Psoas muscle (tissue), 8 donors: ENCODE results near the gene SPSB2. TPM values are rescaled to one million over a fixed set of nuclear protein-coding genes. Genes with fewer than 3 reads are reported as not detected.

Experiments
- ATAC-seq, 4 donors: fragments of 200-7000 bp; cut with Tn5 transposase; one replicate each; pipeline ENCODE4 v1.9.1; 2020; ENCODE audit warnings: moderate library complexity in 3 of 4, mild to moderate bottlenecking in 2 of 4
- DNase-seq, 2 donors: peaks; one replicate each; pipeline ENCODE4 v3.0.0-alpha.2; 2020
- H3K27ac ChIP-seq: fragments of 200-600 bp; one replicate; pipeline ENCODE4 v1.8.0; 2022
- H3K27me3 ChIP-seq, 3 donors: fragments of 200-600 bp in 1 of 3; one replicate each; pipeline versions ENCODE4 v1.6.1 to v1.8.0; 2013 to 2022; ENCODE audit warnings: low read length in 2 of 3, mild to moderate bottlenecking in 2 of 3, moderate library complexity in 1 of 3; ENCODE audit not compliant: insufficient read depth in 3 of 3
- H3K36me3 ChIP-seq, 2 donors: fragments of 200-600 bp in 1 of 2; one replicate each; pipeline versions ENCODE4 v1.6.1 to v1.8.0; 2013 to 2022; ENCODE audit warnings: low read depth in 1 of 2, mild to moderate bottlenecking in 1 of 2, moderate library complexity in 1 of 2; ENCODE audit not compliant: insufficient read depth in 1 of 2
- H3K4me1 ChIP-seq: fragments of 200-600 bp; one replicate; pipeline ENCODE4 v1.8.0; 2022
- H3K4me3 ChIP-seq: fragments of 200-600 bp; one replicate; pipeline ENCODE4 v1.8.0; 2022; ENCODE audit warnings: mild to moderate bottlenecking
- H3K9me3 ChIP-seq: fragments of 200-600 bp; one replicate; pipeline ENCODE4 v1.8.0; 2022
- WGBS, 3 donors: extraction: QIAGEN DNeasy Blood & Tissue Kit; methylation state at CpG; one replicate each; pipeline versions ENCODE4 v1.1.6 to v1.1.7; 2013; 5-methylcytosine and 5-hydroxymethylcytosine counted together
- intact Hi-C, 2 donors: fragments of 100-400 bp; cut with DNase I; formaldehyde crosslinking; loops; one replicate each; pipeline versions ENCODE4 v1.11.0 to v1.14.2; 2022
- polyA plus RNA-seq, 3 donors: library from polyadenylated mRNA; stranded (reverse); fragments of 200-250 nt; gene quantifications; one replicate each; pipeline ENCODE4 v1.2.3, GENCODE V29; 2013
- total RNA-seq, 4 donors: library from RNA; stranded (reverse); fragmentation: NEBNext Ultra II Directional in 2 of 4; extraction: Animal tissue kit (Norgen Biotek cat#: 25700) in 2 of 4; gene quantifications; one replicate each; pipeline versions ENCODE4 v1.2.1 to v1.2.4, GENCODE V29; 2021 to 2023
- TF ChIP-seq, protein P1 (sequence below): fragments of 200-600 bp; IDR thresholded peaks from one replicate; pipeline ENCODE4 v1.8.0; 2022; ENCODE audit warnings: antibody characterized with exemption
- donor health status: healthy with polysubstance abuse.
- donor health status: DM: no; HTN: no; CAD: no; lungs with moderate emphysema.
- donor health status: Bipolar disorder and iron deficiency.
- donor health status: healthy.
- donor health status: DM: yes; HTN: yes; CAD: no.
- donor health status: DM: no; HTN: no; CAD: no.
- donor health status: DM: no; HTN: no; CAD: no.
- donor health status: DM: yes; HTN: yes; CAD: no.

The SPSB2 gene
- total and polyA plus RNA-seq, 7 donors: 2.4 to 10.2 (median 4.3) TPM

DNA sequence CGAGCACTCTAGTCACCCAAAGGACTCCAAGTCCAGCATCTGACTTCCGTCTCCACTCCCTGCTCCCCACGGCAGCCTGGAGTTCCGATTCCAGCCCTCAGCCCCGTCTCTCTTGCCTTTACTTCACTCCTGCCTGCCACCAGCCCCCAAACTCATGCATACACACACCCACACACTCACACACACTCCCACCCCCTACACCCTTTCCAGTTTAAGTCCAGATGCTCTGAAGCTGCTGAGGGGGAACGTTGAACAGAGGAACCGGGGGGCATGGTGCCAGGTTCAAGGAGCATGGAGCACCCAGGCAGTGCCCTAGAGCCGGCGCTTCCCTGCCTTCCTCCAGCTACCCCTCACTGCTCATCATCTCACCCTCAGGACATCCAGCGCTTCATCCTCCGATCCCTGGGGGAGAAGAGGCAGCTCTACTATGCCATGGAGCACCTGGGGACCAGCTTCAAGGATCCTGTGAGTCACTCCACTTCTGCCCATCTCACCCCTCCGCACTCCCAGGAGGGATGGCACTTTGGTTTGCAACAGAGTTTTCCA, 41.6 kb downstream of the SPSB2 start:
- intact Hi-C loops: no loop called here
- TF ChIP-seq, protein P1, sequence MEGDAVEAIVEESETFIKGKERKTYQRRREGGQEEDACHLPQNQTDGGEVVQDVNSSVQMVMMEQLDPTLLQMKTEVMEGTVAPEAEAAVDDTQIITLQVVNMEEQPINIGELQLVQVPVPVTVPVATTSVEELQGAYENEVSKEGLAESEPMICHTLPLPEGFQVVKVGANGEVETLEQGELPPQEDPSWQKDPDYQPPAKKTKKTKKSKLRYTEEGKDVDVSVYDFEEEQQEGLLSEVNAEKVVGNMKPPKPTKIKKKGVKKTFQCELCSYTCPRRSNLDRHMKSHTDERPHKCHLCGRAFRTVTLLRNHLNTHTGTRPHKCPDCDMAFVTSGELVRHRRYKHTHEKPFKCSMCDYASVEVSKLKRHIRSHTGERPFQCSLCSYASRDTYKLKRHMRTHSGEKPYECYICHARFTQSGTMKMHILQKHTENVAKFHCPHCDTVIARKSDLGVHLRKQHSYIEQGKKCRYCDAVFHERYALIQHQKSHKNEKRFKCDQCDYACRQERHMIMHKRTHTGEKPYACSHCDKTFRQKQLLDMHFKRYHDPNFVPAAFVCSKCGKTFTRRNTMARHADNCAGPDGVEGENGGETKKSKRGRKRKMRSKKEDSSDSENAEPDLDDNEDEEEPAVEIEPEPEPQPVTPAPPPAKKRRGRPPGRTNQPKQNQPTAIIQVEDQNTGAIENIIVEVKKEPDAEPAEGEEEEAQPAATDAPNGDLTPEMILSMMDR: no peak
- Histone ChIP-seq H3K4me1 (no peaks in the 10 kb centered on the region), H3K36me3 (peaks cover 0 to 2% of the 10 kb centered on the region in 2 donors), H3K27ac (no peak overlapping the region), H3K27me3 (peaks cover 0 to 25% (median 6%) of the 10 kb centered on the region in 3 donors), H3K4me3 (no peak overlapping the region), H3K9me3 (no peaks in the 10 kb centered on the region)
- 84 to 85% (median 84%) methylated on average over 12 of the region's 12 CpGs for WGBS, 3 donors
- ATAC-seq (no peak), DNase-seq (peak in 1 of 2 donors; percentile 23)

DNA sequence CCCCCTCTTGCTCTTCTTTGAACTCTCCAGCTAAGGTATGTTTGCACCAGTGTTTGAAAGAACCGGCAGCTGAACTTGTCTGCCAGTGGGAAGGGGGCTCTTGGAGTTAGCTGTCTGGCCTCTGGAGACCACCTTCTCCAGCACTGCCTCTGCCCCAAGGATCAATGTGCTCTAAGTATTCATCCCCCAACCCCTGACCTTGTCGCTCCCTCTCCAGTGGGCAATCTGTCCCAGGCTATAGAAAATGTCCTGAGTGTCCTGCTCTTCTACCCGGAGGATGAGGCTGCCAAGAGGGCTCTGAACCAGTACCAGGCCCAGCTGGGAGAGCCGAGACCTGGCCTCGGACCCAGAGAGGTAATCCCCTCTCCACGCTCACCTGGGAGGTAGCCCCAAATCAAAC, 42.1 kb downstream of the SPSB2 start:
- 84 to 94% (median 84%) methylated on average over 6 of the region's 6 CpGs for WGBS, 3 donors
- no peaks in the 10 kb centered on the region for H3K9me3 ChIP-seq
- H3K36me3 ChIP-seq: peaks cover 0 to 2% of the 10 kb centered on the region in 2 donors
- TF ChIP-seq, protein P1: no peak
- DNase-seq (no peak), ATAC-seq (no peak)
- no peaks in the 10 kb centered on the region for H3K4me1 ChIP-seq
- no peak overlapping the region for H3K27ac ChIP-seq
- peaks cover 0 to 31% (median 6%) of the 10 kb centered on the region in 3 donors for H3K27me3 ChIP-seq
- H3K4me3 ChIP-seq: no peak overlapping the region
- intact Hi-C loops: no loop called here

DNA sequence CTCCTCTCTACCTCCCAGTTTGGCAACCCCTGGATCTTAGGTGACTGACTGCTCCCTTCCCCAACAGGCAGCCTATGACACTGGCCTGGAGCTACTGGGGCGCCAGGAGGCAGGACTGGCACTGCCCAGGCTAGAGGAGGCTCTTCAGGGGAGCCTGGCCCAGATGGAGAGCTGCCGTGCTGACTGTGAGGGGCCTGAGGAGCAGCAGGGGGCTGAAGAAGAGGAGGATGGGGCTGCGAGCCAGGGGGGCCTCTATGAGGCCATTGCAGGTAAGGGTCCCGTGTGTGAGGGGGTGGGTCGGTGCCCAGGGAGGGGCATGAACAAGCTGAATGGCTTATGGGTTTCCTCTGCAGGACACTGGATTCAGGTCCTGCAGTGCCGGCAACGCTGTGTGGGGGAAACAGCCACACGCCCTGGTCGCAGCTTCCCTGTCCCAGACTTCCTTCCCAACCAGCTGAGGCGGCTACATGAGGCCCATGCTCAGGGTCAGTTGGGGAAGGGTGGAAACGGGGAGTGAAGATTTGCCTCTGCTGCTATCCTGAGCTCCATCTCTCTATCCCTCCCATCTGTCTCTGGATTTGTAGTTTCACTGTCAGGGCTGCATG, 42.7 kb downstream of the SPSB2 start:
- peaks cover 0 to 37% (median 6%) of the 10 kb centered on the region in 3 donors for H3K27me3 ChIP-seq
- ATAC-seq (no peak), DNase-seq (no peak)
- TF ChIP-seq, protein P1: no peak
- no peaks in the 10 kb centered on the region for H3K9me3 ChIP-seq
- peaks cover 3% of the 10 kb centered on the region for H3K4me1 ChIP-seq
- H3K4me3 ChIP-seq: no peak overlapping the region
- H3K27ac ChIP-seq: no peak overlapping the region
- intact Hi-C loops: no loop called here
- H3K36me3 ChIP-seq: peaks cover 0 to 2% of the 10 kb centered on the region in 2 donors
- WGBS, 3 donors: 83 to 92% (median 91%) methylated on average over 9 to 11 of the region's 11 CpGs

DNA sequence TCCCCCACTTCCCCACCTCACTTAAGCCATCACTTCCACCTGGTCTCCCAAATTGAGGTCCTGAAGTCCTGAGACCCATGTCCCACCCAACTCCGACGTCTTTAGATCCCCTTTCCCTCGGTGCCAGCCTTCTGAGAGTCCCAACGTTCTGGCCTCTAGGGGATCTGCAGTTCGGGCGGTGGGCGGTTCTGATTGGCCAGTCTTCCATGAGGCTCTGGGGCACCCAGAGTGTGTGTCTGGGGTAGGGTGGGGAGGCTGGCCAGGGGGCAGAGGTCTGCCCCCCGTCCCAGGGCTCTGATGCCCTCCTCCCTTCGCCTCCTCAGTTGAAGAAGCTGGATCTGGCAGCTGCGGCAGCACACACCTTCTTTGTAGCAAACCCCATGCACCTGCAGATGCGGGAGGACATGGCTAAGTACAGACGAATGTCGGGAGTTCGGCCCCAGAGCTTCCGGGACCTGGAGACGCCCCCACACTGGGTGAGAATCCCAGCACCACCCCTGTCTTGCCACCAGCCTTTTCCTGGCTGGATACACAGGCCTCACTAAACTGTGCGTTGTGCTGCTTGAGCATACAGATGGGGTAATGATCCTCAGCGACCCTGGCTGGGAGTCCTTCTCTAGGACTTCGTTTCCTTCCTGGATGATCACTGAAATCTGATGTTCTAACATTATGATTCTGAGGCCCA, 43.4 kb downstream of the SPSB2 start:
- intact Hi-C loops: loop anchor here (5.0 to 10.0 kb wide), 3 partner anchors 75 to 212 kb away; partner anchors contain the start of gene MLF2 (in 2 of the 2)
- Histone ChIP-seq H3K4me3 (peak overlapping the region; percentile 76), H3K9me3 (no peaks in the 10 kb centered on the region), H3K36me3 (peaks cover 0 to 2% of the 10 kb centered on the region in 2 donors), H3K4me1 (peaks cover 3% of the 10 kb centered on the region), H3K27ac (no peak overlapping the region), H3K27me3 (peaks cover 0 to 43% (median 6%) of the 10 kb centered on the region in 3 donors)
- ATAC-seq (no peak), DNase-seq (no peak)
- TF ChIP-seq, protein P1: no peak
- WGBS, 3 donors: 58 to 71% (median 59%) methylated on average over 19 of the region's 19 CpGs
